ENCODE results near the gene FOXE1. TPM values are rescaled to one million over a fixed set of nuclear protein-coding genes. Genes with fewer than 3 reads are reported as not detected.

The FOXE1 gene
- total and polyA plus RNA-seq, 4 donors = not detected

GRCh38 chr9:97866848-97867247, 13.8 kb downstream of the FOXE1 start (continued):
- TF ChIP-seq CTCF (IDR thresholded peaks at IDR 0.05; ENCODE audit: low read depth, low read length, missing input control) = no peak

- Histone ChIP-seq H3K27ac (ENCODE audit: low read depth in 1 of 2, low read length in 2 of 2) (no peak overlapping the region), H3K9ac (ENCODE audit: low read depth in 1 of 2, low read length in 2 of 2) (no peak overlapping the region), H3K9me3 (ENCODE audit: control insufficient read depth in 4 of 4, low read length in 3 of 4) (peaks cover 0 to 22% (median 8%) of the 10 kb centered on the region in 4 donors), H3K4me3 (ENCODE audit: low read depth in 1 of 3, low read length in 3 of 3) (no peak overlapping the region), H3K27me3 (ENCODE audit: control insufficient read depth in 4 of 4, insufficient read depth in 4 of 4, low read length in 3 of 4) (no peaks in the 10 kb centered on the region), H3K36me3 (ENCODE audit: control insufficient read depth in 4 of 4, insufficient read depth in 3 of 4, low read depth in 1 of 4, low read length in 3 of 4) (peaks cover 0 to 2% (median 0%) of the 10 kb centered on the region in 4 donors), H3K4me1 (ENCODE audit: control insufficient read depth in 4 of 4, insufficient read depth in 4 of 4, low read length in 3 of 4) (no peaks in the 10 kb centered on the region)
- DNase-seq (ENCODE audit: low spot score) = no peak
- TF ChIP-seq MAX (IDR thresholded peaks at IDR 0.05) = no peak
- WGBS = 90% methylated on average over 3 of the region's 3 CpGs
Observed at GRCh38 chr9:97868859-97869258, 15.8 kb downstream of the FOXE1 start.

GRCh38 chr9:97873425-97873824, 20.4 kb downstream of the FOXE1 start:
- TF ChIP-seq FOXA2 (IDR thresholded peaks at IDR 0.05) = no peak
- no peak for TF ChIP-seq TAF1 (conservative IDR thresholded peaks at IDR 0.05)
- TF ChIP-seq ZBTB33 (IDR thresholded peaks at IDR 0.05) = no peak
- TF ChIP-seq YY1 (IDR thresholded peaks at IDR 0.05) = no peak
- TF ChIP-seq CTCF (IDR thresholded peaks at IDR 0.05; ENCODE audit: low read depth, low read length, missing input control) = no peak
- TF ChIP-seq MAX (IDR thresholded peaks at IDR 0.05) = no peak
- TF ChIP-seq EGR1 (IDR thresholded peaks at IDR 0.05; ENCODE audit: low read depth in 2 of 2) = no peak
- TF ChIP-seq HNF4G (IDR thresholded peaks at IDR 0.05) = no peak
- TF ChIP-seq JUND (IDR thresholded peaks at IDR 0.05) = no peak
- TF ChIP-seq NR2F2 (IDR thresholded peaks at IDR 0.05) = no peak
- TF ChIP-seq REST (IDR thresholded peaks at IDR 0.05) = no peak
- TF ChIP-seq RXRA (IDR thresholded peaks at IDR 0.05) = no peak
- no peak for TF ChIP-seq RAD21 (IDR thresholded peaks at IDR 0.05)
- TF ChIP-seq ATF3 (IDR thresholded peaks at IDR 0.05) = no peak
- no peak for TF ChIP-seq FOXA1 (IDR thresholded peaks at IDR 0.05)
- TF ChIP-seq GABPA (IDR thresholded peaks at IDR 0.05 in 1 of 2, conservative IDR thresholded peaks at IDR 0.05 in 1 of 2) = no peak
- no peak for TF ChIP-seq SP1 (IDR thresholded peaks at IDR 0.05)
- TF ChIP-seq HNF4A (conservative IDR thresholded peaks at IDR 0.05) = no peak
- 92% methylated on average over 3 of the region's 3 CpGs for WGBS
- no peaks in the 10 kb centered on the region for H3K9me3 ChIP-seq (ENCODE audit: control insufficient read depth in 4 of 4, low read length in 3 of 4)
- H3K36me3 ChIP-seq (ENCODE audit: control insufficient read depth in 4 of 4, insufficient read depth in 3 of 4, low read depth in 1 of 4, low read length in 3 of 4) = no peaks in the 10 kb centered on the region
- H3K9ac ChIP-seq (ENCODE audit: low read depth in 1 of 2, low read length in 2 of 2) = no peak overlapping the region
- H3K27ac ChIP-seq (ENCODE audit: low read depth in 1 of 2, low read length in 2 of 2) = no peak overlapping the region
- no peaks in the 10 kb centered on the region for H3K4me1 ChIP-seq (ENCODE audit: control insufficient read depth in 4 of 4, insufficient read depth in 4 of 4, low read length in 3 of 4)
- no peak for DNase-seq (ENCODE audit: low spot score)
- H3K27me3 ChIP-seq (ENCODE audit: control insufficient read depth in 4 of 4, insufficient read depth in 4 of 4, low read length in 3 of 4) = no peaks in the 10 kb centered on the region
- H3K4me3 ChIP-seq (ENCODE audit: low read depth in 1 of 3, low read length in 3 of 3) = no peak overlapping the region

Measured in liver (tissue), 9 donors.